K562 (cell line): Measurements from ENCODE around the gene AGMO. TPM values are rescaled to one million over a fixed set of nuclear protein-coding genes. Genes with fewer than 3 reads are reported as not detected.

ENCODE experiments used
- ATAC-seq: fragments of 200-7000 bp; cut with Tn5 transposase; 3 replicates; pipeline ENCODE4 v1.9.1; 2020; ENCODE audit warnings: moderate library complexity
- BruUV-seq: library from RNA; stranded (reverse); fragments of 400-500 nt; replicated peaks from 2 replicates; lab custom pipeline; 2021; lab: Mats Ljungman, UMichigan
- CTCF ChIA-PET: fragments of 300-600 bp; formaldehyde crosslinking; extraction: SDS; loops from one replicate; lab custom pipeline; 2021; ENCODE audit warnings: low intra/inter-chr PET ratio; lab: Yijun Ruan, JAX
- POLR2A ChIA-PET: fragments of 300-600, 350-650 bp; sonication (Branson Sonifier 250); formaldehyde crosslinking; extraction: SDS; loops from one replicate; lab custom pipeline; 2021; ENCODE audit warnings: antibody characterized with exemption, inconsistent platforms; lab: Yijun Ruan, JAX
- DNase-seq, 4 experiments: peaks; one replicate each; pipeline versions ENCODE4 v3.0.0 to v3.0.0-alpha.2; 2011 to 2018; ENCODE audit warnings: low spot score in 3 of 4, mixed read lengths in 3 of 4; ENCODE audit errors: extremely low read depth in 1 of 4
- FAIRE-seq: peaks from 2 replicates; lab custom pipeline; 2011; peaks lifted over from hg19 to GRCh38; lab: Jason Lieb, UNC
- H2AFZ ChIP-seq: 2 replicates; pipeline ENCODE4 v1.6.0; 2011; ENCODE audit warnings: low read depth, low read length, control low read depth, inconsistent platforms
- H3K27ac ChIP-seq: fragments of 200-600 bp; 3 replicates; pipeline ENCODE4 v1.8.0; 2011; ENCODE audit warnings: low read depth, mild to moderate bottlenecking, control low read depth, inconsistent platforms, low read length, moderate library complexity, mixed read lengths; ENCODE audit errors: extremely low read depth
- H3K27me3 ChIP-seq, 2 experiments: fragments of 300-600 bp in 1 of 2; 2 replicates in 1 of 2; 3 replicates in 1 of 2; pipeline versions ENCODE4 v1.6.0 to v1.8.0; 2011; ENCODE audit warnings: inconsistent platforms in 2 of 2, low read length in 2 of 2, mild to moderate bottlenecking in 1 of 2, mixed read lengths in 1 of 2, moderate library complexity in 1 of 2; ENCODE audit not compliant: control insufficient read depth in 2 of 2, insufficient read depth in 2 of 2
- H3K36me3 ChIP-seq: fragments of 300-600 bp; 3 replicates; pipeline ENCODE4 v1.8.0; 2011; ENCODE audit warnings: mild to moderate bottlenecking, low read length, inconsistent platforms; ENCODE audit not compliant: control insufficient read depth, insufficient read depth
- H3K4me1 ChIP-seq, 2 experiments: fragments of 200-600 bp in 1 of 2; replicated peaks in 1 of 2; 2 replicates in 1 of 2; 3 replicates in 1 of 2; pipeline versions ENCODE4 v1.5.1 to v1.8.0; 2011; ENCODE audit warnings: inconsistent platforms in 2 of 2, low read length in 2 of 2, mild to moderate bottlenecking in 1 of 2, mixed read lengths in 1 of 2, moderate library complexity in 1 of 2; ENCODE audit not compliant: control insufficient read depth in 2 of 2, insufficient read depth in 2 of 2
- H3K4me2 ChIP-seq: 2 replicates; pipeline ENCODE4 v1.6.1; 2011; ENCODE audit warnings: low read length, control low read depth, inconsistent platforms, mixed read lengths; ENCODE audit not compliant: insufficient read depth
- H3K4me3 ChIP-seq: fragments of 200-600 bp; sonication (generic), shearing (Covaris generic); 2 replicates; pipeline ENCODE4 v1.5.1; 2016; ENCODE audit warnings: control low read depth, inconsistent platforms
- H3K79me2 ChIP-seq: fragments of 200-600 bp; 3 replicates; pipeline ENCODE4 v1.8.0; 2011; ENCODE audit warnings: low read length, inconsistent platforms; ENCODE audit not compliant: control insufficient read depth, insufficient read depth
- H3K9ac ChIP-seq, 2 experiments: 2 replicates each; pipeline versions ENCODE4 v1.6.0 to v1.6.1; 2011; ENCODE audit warnings: low read depth in 2 of 2, low read length in 2 of 2, control low read depth in 1 of 2, inconsistent platforms in 1 of 2, mild to moderate bottlenecking in 1 of 2, mixed read lengths in 1 of 2; ENCODE audit not compliant: insufficient read depth in 1 of 2
- H3K9me1 ChIP-seq: one replicate; pipeline ENCODE4 v1.6.0; 2011; ENCODE audit warnings: inconsistent platforms, mild to moderate bottlenecking, low read length, moderate library complexity; ENCODE audit not compliant: control insufficient read depth, insufficient read depth
- H3K9me3 ChIP-seq: replicated peaks from 2 replicates; pipeline ENCODE4 v1.5.1; 2011; ENCODE audit warnings: low read depth, low read length, inconsistent platforms; ENCODE audit not compliant: control insufficient read depth, insufficient read depth
- H4K20me1 ChIP-seq: replicated peaks from 2 replicates; pipeline ENCODE4 v1.6.1; 2011; ENCODE audit warnings: low read length, inconsistent platforms, mixed read lengths; ENCODE audit not compliant: control insufficient read depth, insufficient read depth
- BACH1 ChIP-seq: fragments of 200-800 bp; sonication (Bioruptor generic); IDR thresholded peaks from 2 replicates; pipeline ENCODE4 v1.6.1; 2016; ENCODE audit warnings: missing genetic modification characterization, missing compliant biosample characterization
- BMI1 ChIP-seq: fragments of 150-350 bp; IDR thresholded peaks from 2 replicates; pipeline ENCODE4 v1.6.1; 2014; ENCODE audit warnings: low read length
- DACH1 ChIP-seq: fragments of 450-650 bp; IDR thresholded peaks from 2 replicates; pipeline ENCODE4 v1.6.1; 2018; ENCODE audit not compliant: partially characterized antibody
- EP400 ChIP-seq: fragments of 450-650 bp; IDR thresholded peaks from 2 replicates; pipeline ENCODE4 v1.6.1; 2017; ENCODE audit warnings: antibody characterized with exemption, mild to moderate bottlenecking, moderate library complexity
- KAT7 ChIP-seq: sonication (generic); formaldehyde crosslinking; IDR thresholded peaks from 2 replicates; pipeline ENCODE4 v1.8.0; 2022; ENCODE audit warnings: missing genetic modification reagents, mild to moderate bottlenecking, borderline replicate concordance
- NR1H2 ChIP-seq: sonication (generic); formaldehyde crosslinking; IDR thresholded peaks from 2 replicates; pipeline ENCODE4 v1.4.0; 2020; ENCODE audit warnings: mild to moderate bottlenecking, missing genetic modification reagents
- PHB ChIP-seq: fragments of 250-450 bp; sonication (Bioruptor Pico); IDR thresholded peaks from 2 replicates; pipeline ENCODE4 v1.5.0; 2021
- SRSF1 ChIP-seq: fragments of 200-400 bp; formaldehyde crosslinking; IDR thresholded peaks from 2 replicates; pipeline ENCODE4 v1.6.1; 2017; ENCODE audit warnings: mild to moderate bottlenecking, low read depth, low read length, moderate library complexity
- TARDBP ChIP-seq: fragments of 450-650 bp; IDR thresholded peaks from 2 replicates; pipeline ENCODE4 v1.6.1; 2016
- ZNF217 ChIP-seq: sonication (generic); formaldehyde crosslinking; IDR thresholded peaks from 2 replicates; pipeline ENCODE4 v1.8.0; 2022; ENCODE audit warnings: mild to moderate bottlenecking, missing genetic modification reagents
- ZNF239 ChIP-seq: fragments of 250-450 bp; sonication (Bioruptor Pico); IDR thresholded peaks from 2 replicates; pipeline ENCODE4 v1.4.0; 2020; ENCODE audit warnings: mild to moderate bottlenecking
- ZNF41 ChIP-seq: fragments of 250-450 bp; sonication (Bioruptor Pico); conservative IDR thresholded peaks from 2 replicates; pipeline ENCODE4 v1.4.0; 2020; ENCODE audit warnings: mild to moderate bottlenecking
- WGBS: fragments of 100-300 bp; shearing (Covaris generic); methylation state at CpG from one replicate; pipeline ENCODE4 v1.1.6; 2016; ENCODE audit warnings: low coverage, mixed read lengths; ENCODE audit not compliant: insufficient coverage; ENCODE audit errors: missing lambda C conversion rate; 5-methylcytosine and 5-hydroxymethylcytosine counted together
- in situ Hi-C: fragments of 300-500 bp; cut with MboI; formaldehyde crosslinking; loops from 4 replicates; pipeline ENCODE4 v1.15.0; 2018; ENCODE audit warnings: inconsistent platforms, mixed read lengths
- intact Hi-C: fragments of 100-400 bp; cut with micrococcal nuclease; formaldehyde crosslinking; loops from 2 replicates; pipeline ENCODE4 v1.14.2; 2022
- polyA plus RNA-seq, 8 experiments: library from polyadenylated mRNA; depleted of rRNA in 4 of 8; stranded (reverse) in 5 of 8; unstranded in 3 of 8; fragments of >200 nt; fragmentation: Nextera tagmentation in 2 of 8; fragmentation: Illumina TruSeq in 1 of 8; extraction: Ambion mirVana in 2 of 8; extraction: Trizol in 1 of 8; gene quantifications; 2 replicates each; pipeline versions ENCODE4 v1.2.1 to v1.2.3, GENCODE V29; 2011 to 2014; ENCODE audit warnings: inconsistent platforms in 1 of 8, missing spikeins in 1 of 8
- total RNA-seq, 7 experiments: library from RNA; depleted of rRNA in 6 of 7; stranded (reverse); fragments of >200 nt in 6 of 7; fragmentation: Illumina TruSeq in 2 of 7; extraction: Trizol in 2 of 7; gene quantifications; 2 replicates each; pipeline versions ENCODE4 v1.2.1 to v1.2.3, GENCODE V29; 2011 to 2021; ENCODE audit warnings: low replicate concordance in 1 of 7
- TF ChIP-seq, protein P1 (sequence below), 2 experiments: fragments of 250-450 bp in 1 of 2; fragments of 450-650 bp in 1 of 2; sonication (Bioruptor Pico) in 1 of 2; IDR thresholded peaks; 2 replicates each; pipeline versions ENCODE4 v1.6.1 to v1.8.0; 2016 to 2021; ENCODE audit warnings: mild to moderate bottlenecking in 2 of 2, moderate library complexity in 2 of 2, missing compliant biosample characterization in 1 of 2, missing genetic modification characterization in 1 of 2

Gene AGMO
- total and polyA plus RNA-seq, 9 of the 15 experiments (the other 6 are each of a cell fraction or from before 2014, with no cell fraction given) = 0.30 to 1.4 (median 0.69) TPM; not detected in 1

GRCh38 chr7:15419596-15419995, 142.2 kb downstream of the AGMO start:
- H3K79me2 ChIP-seq = no peaks in the 10 kb centered on the region
- H3K4me2 ChIP-seq = no peak overlapping the region
- no TSS peak for BruUV-seq
- H3K4me3 ChIP-seq = no peak overlapping the region
- POLR2A ChIA-PET = no interaction called here
- no peaks in the 10 kb centered on the region for H3K9me3 ChIP-seq
- H4K20me1 ChIP-seq = no peaks in the 10 kb centered on the region
- H3K27me3 ChIP-seq = no peaks in the 10 kb centered on the region
- TF ChIP-seq ZNF217 (CRISPR knock-in tag) = no peak
- TF ChIP-seq, protein P1, sequence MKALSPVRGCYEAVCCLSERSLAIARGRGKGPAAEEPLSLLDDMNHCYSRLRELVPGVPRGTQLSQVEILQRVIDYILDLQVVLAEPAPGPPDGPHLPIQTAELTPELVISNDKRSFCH (CRISPR knock-in tag; IDR thresholded peaks at IDR 0.05) = no peak
- TF ChIP-seq, protein P1 (tag; IDR thresholded peaks at IDR 0.05) = no peak
- TF ChIP-seq KAT7 (CRISPR knock-in tag) = no peak
- no peak for TF ChIP-seq BMI1
- TF ChIP-seq ZNF41 (CRISPR knock-in tag) = no peak
- no peak for TF ChIP-seq SRSF1
- no peak for TF ChIP-seq TARDBP
- no peak for TF ChIP-seq PHB (CRISPR knock-in tag)
- no peak for TF ChIP-seq EP400
- TF ChIP-seq ZNF239 (CRISPR knock-in tag) = no peak
- TF ChIP-seq NR1H2 = no peak
- no peak for TF ChIP-seq DACH1
- no peak for TF ChIP-seq BACH1 (tag)
- TF ChIP-seq, all 486 proteins: peak for 0
- FAIRE-seq (no peak), DNase-seq (no peak), ATAC-seq (no peak)
- intact Hi-C loops (no loop called here), in situ Hi-C loops (no loop called here)
- H3K27ac ChIP-seq = no peak overlapping the region
- H3K4me1 ChIP-seq = no peaks in the 10 kb centered on the region
- H3K9me1 ChIP-seq = no peaks in the 10 kb centered on the region
- no peaks in the 10 kb centered on the region for H3K36me3 ChIP-seq
- WGBS = 5% methylated on average over 2 of the region's 2 CpGs
- H3K9ac ChIP-seq = no peak overlapping the region
- H2AFZ ChIP-seq = no peak overlapping the region
- CTCF ChIA-PET = no interaction called here
